HG03064 (cell line): ENCODE results near the gene SYTL4.

Experiments used
- ATAC-seq: cut with Tn5 transposase; IDR thresholded peaks from one replicate; pipeline ENCODE4 v1.9.1; 2021; ENCODE audit warnings: low read depth; ENCODE audit not compliant: unreplicated experiment

Gene SYTL4

DNA sequence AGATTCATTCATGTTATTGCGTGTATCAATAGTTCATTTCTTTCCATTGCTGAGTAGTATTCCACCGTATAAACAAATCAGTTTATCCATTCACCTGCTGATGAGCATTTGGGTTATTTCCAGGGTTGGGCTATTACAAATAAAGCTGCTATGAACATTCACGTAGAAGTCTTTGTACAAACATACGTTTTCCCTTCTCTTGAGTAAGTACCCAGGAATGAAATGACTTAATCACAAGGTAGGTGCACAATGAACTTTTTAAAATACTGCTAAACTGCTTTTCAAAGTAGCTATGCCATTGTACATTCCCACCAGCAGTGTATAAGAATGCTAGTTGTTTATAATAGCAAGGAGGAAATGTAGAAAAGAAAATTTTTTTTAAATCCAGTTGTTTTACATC is 35.9 kb downstream of the SYTL4 start:
- no peak for ATAC-seq

DNA sequence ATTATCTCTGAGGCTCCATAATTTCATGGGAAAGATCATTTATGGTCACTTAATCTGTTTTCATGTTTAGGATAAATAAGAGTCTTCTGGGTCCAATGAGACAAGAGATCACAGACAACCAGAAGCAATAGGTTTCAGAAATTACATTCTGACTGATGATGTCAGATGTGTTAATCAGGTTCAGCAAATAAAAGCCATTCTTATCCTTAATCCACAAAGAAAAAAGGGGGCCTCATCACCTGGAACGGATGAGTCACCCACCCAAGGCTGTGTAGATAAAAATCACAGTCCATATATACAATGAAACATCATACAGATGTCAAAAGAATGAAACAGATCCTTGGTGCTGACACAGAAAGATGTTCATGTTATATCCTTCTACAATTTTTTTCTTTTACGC is 36.6 kb downstream of the SYTL4 start:
- no peak for ATAC-seq

DNA sequence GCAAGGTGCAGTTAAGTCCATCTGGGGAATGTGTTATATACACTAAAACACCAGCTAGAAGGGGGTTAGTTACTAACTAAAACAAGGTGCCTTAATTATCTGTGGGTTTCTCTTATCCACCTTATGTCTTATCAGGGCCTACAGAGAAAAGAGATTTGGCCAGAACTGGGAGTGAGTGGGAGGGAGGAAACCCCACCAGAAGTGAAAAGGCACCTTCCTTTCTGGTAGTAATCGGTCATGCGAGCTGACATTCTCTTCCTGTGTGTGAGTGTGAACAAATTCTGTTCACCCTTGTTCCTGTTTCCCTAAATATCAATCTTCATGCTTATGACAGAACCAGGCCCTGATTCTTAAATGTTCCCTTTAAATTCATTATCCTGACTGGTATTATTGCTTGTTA is 44.4 kb downstream of the SYTL4 start:
- ATAC-seq = peak; percentile 72

- peak; percentile 32 for ATAC-seq
Measured at GRCh38 chrX:100687128-100687527, 44.8 kb downstream of the SYTL4 start.

DNA sequence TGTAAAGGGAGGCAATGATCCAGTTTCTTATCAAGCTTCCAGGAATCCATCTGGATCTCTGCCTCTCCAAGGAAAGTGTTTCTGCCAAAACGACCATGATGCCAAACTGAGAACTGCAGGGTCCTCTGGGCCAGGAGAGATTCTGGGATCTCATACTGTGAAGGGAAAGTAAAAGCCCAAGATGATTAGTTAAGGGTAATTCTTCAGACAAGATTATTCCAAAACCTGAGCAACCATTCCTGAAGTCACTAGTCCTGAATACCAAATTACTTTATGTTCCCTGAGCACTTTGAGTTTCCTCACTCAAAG is 46.0 kb downstream of the SYTL4 start:
- ATAC-seq = no peak

DNA sequence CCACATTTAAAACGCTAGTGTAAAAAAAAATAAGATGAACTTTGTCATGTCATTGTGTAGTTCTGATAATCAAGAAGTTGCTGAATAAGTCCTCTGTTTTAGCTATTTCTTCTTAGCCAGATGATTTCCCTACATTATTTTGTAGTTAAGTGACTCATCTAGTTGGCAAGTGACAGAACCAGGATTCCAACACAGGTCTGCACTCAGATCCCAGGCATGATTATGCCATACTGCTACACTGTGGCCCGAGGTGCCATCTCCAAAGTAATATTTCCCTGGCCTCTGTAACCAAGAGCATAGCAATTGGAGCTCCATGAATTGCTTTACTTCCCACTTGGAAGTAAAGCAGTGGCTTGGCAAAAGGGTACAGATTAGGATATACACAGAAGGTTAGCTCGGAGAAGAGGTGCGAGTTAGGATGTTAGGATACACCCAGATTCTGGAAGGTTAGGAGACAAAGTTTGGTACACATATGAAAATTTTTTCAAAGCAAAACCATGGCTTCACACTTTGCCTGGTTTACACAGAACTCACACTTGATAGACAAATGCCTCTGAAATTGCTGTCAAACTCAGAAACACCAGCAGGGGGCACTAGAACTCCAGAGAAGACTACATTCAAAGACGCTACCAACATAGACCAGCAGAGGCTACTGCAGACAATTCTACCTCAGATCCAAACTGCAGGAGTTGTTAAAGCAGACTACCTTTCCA is 46.5 kb downstream of the SYTL4 start:
- ATAC-seq = peak; percentile 59

GRCh38 chrX:100682939-100683338 is 49.0 kb downstream of the SYTL4 start:
- no peak for ATAC-seq

DNA sequence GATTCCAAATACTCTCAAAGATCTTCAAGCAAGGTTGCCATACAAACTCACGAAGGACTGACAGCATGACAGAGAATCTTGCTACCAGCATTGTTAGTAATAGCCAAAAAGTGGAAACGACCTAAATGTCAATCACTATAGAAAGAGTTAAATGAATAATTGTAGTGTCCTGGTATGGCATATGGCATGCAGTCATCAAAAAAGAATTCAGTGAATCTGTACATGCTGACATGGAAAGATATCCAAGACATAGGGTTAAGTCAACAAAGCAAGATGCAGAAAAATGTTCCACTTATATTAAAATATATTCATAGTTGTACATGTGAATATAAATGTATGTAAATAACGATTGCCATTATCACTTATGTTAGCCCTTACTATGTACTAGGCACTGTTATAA is 50.3 kb downstream of the SYTL4 start:
- ATAC-seq = no peak

GRCh38 chrX:100680756-100681155 is 51.2 kb downstream of the SYTL4 start:
- ATAC-seq = no peak

DNA sequence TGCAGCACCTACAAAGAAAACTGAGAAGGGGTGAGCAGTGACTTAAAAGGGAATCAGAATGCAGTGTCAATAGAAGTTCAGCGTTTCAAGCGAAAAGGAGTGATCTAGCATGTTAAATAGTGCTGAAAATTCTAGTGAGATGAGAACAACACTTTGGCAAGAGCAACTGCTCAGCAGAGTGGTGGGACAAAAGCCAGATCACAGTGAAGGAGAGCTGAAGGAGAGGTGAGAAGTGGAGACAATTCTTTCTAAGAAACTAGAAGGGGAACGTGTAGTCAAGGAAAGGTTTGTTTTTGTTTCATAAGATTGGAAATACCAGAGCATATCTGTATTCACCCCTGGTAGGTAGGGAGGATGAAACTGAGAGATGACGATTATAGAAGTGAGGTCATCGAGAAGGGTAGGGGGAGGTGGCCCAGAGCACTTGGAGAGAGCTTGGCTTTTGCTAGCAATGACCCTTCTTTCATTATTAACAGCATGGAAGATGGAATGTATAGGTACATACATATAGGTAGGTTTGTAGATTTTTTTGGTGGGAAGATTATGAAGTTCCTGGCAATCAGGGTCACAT is 54.2 kb downstream of the SYTL4 start:
- ATAC-seq = no peak

- ATAC-seq = no peak
Measured at GRCh38 chrX:100674705-100675104, 57.2 kb downstream of the SYTL4 start.

- ATAC-seq = no peak
Measured at GRCh38 chrX:100673397-100673953, 58.4 kb downstream of the SYTL4 start.

- no peak for ATAC-seq
Measured at GRCh38 chrX:100672966-100673365, 59.0 kb downstream of the SYTL4 start.

DNA sequence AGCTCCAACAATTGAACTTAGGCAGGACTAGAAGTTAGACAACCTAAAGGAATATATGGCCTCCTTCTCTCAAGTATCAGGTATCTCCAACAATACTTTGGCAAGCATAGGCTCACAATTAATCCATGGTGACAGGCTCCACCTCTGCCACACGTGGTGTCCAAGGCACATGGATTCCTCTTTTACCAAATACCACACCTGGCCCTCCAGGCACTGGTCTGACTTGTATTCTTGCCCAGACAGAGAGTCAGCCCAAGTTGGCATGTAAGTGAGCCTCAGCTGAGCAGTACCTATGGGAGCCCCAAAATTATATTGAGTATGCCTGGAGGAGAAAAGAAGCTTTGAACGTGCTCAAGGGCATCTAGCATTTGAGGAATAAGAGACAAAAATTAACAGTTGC is 68.3 kb downstream of the SYTL4 start:
- no peak for ATAC-seq

- no peak for ATAC-seq
Measured at GRCh38 chrX:100662796-100663195, 69.1 kb downstream of the SYTL4 start.

DNA sequence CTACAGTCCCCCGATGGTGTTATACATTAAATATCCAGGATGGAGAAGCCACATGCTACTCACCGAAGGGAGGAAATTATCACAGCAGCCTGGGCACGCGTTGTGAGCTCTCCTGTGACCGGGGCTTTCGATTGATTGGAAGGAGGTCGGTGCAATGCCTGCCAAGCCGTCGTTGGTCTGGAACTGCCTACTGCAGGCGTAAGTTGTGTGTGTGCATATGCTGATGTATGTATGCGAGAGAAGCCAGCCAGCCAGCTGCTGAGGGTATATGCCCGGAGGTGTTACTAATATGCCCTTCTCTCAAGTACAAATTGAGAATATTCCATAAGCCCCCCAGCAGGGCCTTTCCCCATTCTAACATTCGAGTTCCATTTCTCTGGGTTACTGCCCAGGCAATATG is 69.8 kb downstream of the SYTL4 start:
- no peak for ATAC-seq

DNA sequence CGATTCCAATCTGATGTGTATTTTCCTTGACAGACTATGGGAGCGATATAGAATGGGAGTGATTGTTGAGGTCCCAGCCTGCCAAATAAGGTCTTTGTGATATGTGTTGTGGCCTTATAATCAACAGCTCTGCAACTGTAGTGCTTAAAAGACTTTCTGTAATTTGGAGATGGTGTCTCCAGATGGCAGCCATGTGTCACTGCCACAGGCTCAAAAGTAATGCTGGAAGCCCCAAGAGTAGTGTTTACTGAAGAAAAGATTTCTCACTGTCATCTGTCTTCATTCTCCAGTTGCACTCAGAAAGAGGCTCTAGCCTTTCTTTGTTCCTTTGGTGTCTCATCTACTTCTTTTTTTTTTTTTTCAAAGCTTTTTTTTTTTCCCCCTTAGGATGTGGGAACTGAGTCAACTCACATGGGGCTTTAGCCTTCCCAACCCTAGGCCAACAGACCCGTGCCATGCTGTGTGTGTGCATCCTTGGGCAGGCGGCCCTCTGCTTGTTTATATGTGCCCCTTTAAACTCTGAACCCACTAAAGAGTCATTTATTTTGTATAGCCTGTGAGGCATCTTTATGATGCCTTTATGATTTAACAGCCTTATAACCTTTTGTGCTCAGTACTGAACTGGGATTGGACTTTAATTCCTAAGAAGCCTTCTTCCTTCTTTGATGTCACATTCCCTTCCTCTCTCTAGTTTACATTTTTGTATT is 72.3 kb downstream of the SYTL4 start:
- no peak for ATAC-seq

- ATAC-seq = no peak
Measured at GRCh38 chrX:100658941-100659381, 73.0 kb downstream of the SYTL4 start.

GRCh38 chrX:100654261-100654660 is 77.7 kb downstream of the SYTL4 start:
- no peak for ATAC-seq

GRCh38 chrX:100652266-100652665 is 79.7 kb downstream of the SYTL4 start:
- ATAC-seq = no peak

DNA sequence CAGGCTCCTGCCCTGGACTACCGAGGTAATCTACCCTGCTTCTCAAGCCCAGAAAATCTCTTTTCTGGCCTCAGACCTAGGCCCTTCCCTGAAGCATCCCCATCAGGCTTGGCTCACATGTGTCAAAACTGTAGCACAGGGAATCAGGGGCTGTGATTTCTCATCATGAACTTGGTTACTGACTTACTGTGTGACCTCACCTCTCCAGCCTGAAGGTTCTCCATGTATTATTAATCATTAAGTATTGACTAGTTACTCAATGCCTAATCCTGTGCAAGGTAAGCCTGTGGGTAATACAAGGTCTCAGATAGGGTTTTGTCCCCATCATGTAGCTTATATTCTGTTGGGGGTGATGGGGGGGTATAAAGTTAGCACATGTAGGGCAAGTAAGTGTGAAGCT is 81.1 kb downstream of the SYTL4 start:
- ATAC-seq = no peak
